ENCODE results near the gene NCOA1. TPM values are rescaled to one million over a fixed set of nuclear protein-coding genes. Genes with fewer than 3 reads are reported as not detected.

NCOA1 gene
- total RNA-seq, 1 experiment from 2014 or later, result 15.4 TPM

GRCh38 chr2:24754985-24755705 lies 264.1 kb downstream of the NCOA1 start:
- intact Hi-C loops (cut with micrococcal nuclease), result no loop called here
- peaks cover 12% of the 10 kb centered on the region for H3K36me3 Mint-ChIP-seq (ENCODE audit: insufficient read depth, unreplicated experiment)
- H3K9me3 Mint-ChIP-seq (ENCODE audit: unreplicated experiment), result no peaks in the 10 kb centered on the region
- no peak overlapping the region for H3K4me3 Mint-ChIP-seq (ENCODE audit: unreplicated experiment)
- no peaks in the 10 kb centered on the region for H3K4me1 Mint-ChIP-seq (ENCODE audit: insufficient read depth, unreplicated experiment)
- TF ChIP-seq, protein P1, sequence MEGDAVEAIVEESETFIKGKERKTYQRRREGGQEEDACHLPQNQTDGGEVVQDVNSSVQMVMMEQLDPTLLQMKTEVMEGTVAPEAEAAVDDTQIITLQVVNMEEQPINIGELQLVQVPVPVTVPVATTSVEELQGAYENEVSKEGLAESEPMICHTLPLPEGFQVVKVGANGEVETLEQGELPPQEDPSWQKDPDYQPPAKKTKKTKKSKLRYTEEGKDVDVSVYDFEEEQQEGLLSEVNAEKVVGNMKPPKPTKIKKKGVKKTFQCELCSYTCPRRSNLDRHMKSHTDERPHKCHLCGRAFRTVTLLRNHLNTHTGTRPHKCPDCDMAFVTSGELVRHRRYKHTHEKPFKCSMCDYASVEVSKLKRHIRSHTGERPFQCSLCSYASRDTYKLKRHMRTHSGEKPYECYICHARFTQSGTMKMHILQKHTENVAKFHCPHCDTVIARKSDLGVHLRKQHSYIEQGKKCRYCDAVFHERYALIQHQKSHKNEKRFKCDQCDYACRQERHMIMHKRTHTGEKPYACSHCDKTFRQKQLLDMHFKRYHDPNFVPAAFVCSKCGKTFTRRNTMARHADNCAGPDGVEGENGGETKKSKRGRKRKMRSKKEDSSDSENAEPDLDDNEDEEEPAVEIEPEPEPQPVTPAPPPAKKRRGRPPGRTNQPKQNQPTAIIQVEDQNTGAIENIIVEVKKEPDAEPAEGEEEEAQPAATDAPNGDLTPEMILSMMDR (IDR thresholded peaks at IDR 0.05; ENCODE audit: unreplicated experiment), result no peak
- ChIA-PET POLR2A (no interaction called here), CTCF (interaction anchor here (1.5 kb wide), 1 partner anchor 37 kb away, joined by 3 read pairs; no protein-coding TSS in a partner anchor)
- BruUV-seq (replicated peaks), result no TSS peak
- DNase-seq (ENCODE audit: unreplicated experiment), result no peak
- no peaks in the 10 kb centered on the region for H3K27me3 Mint-ChIP-seq (ENCODE audit: insufficient read depth, unreplicated experiment)
- no peak overlapping the region for H3K27ac Mint-ChIP-seq (ENCODE audit: low read depth, unreplicated experiment)

DNA sequence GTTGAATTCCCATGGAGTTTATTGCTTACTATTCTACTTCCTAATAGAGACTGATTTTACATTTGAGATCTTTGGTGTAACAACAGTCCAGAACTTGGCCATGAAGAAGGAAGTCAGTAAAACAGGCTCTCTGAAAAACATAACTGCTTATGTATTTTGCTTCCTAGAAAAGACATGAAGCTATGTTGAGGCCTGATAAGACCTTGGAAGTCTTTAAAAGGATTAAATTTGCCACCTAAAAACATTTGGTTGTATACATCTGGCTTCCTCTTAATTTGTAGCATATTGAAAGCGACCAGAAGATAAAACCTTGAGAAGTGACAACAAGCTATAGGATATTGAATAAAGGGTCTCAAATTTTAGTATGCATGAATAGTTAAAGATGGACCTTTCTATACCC lies 265.7 kb downstream of the NCOA1 start:
- ChIA-PET CTCF (no interaction called here), POLR2A (interaction anchor here (0.7 kb wide), 1 partner anchor 127 kb away, joined by 3 read pairs; no protein-coding TSS in a partner anchor)
- BruUV-seq (replicated peaks), result no TSS peak
- TF ChIP-seq, protein P1 (IDR thresholded peaks at IDR 0.05; ENCODE audit: unreplicated experiment), result no peak
- Mint-ChIP-seq H3K36me3 (ENCODE audit: insufficient read depth, unreplicated experiment) (peaks cover 16% of the 10 kb centered on the region), H3K27ac (ENCODE audit: low read depth, unreplicated experiment) (no peak overlapping the region), H3K27me3 (ENCODE audit: insufficient read depth, unreplicated experiment) (no peaks in the 10 kb centered on the region), H3K4me3 (ENCODE audit: unreplicated experiment) (no peak overlapping the region), H3K4me1 (ENCODE audit: insufficient read depth, unreplicated experiment) (no peaks in the 10 kb centered on the region), H3K9me3 (ENCODE audit: unreplicated experiment) (no peaks in the 10 kb centered on the region)
- DNase-seq (ENCODE audit: unreplicated experiment), result no peak
- intact Hi-C loops (cut with micrococcal nuclease), result no loop called here

DNA sequence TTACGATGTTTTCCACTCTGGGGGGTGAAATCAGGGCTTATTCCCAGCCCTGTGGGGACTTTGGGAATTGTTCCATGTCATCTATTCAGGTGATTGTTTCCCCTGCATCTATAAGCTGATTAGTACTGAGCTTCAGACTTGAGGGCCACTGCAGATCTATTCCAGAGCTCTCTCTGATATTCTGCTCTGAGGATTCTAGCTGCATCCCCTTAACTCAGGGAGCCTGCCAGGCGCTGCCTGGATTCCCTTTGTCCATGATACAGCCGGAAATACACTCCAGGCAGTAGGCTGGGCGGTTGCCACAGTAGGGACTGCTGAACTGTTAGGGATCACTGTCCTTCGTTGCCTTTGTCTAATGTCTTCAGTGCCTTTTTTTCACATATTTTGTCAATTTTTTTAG lies 270.8 kb downstream of the NCOA1 start:
- POLR2A ChIA-PET, result interaction anchor here (1.0 kb wide), 1 partner anchor 271 kb away, joined by 3 read pairs; the partner anchor contains the start of gene NCOA1

DNA sequence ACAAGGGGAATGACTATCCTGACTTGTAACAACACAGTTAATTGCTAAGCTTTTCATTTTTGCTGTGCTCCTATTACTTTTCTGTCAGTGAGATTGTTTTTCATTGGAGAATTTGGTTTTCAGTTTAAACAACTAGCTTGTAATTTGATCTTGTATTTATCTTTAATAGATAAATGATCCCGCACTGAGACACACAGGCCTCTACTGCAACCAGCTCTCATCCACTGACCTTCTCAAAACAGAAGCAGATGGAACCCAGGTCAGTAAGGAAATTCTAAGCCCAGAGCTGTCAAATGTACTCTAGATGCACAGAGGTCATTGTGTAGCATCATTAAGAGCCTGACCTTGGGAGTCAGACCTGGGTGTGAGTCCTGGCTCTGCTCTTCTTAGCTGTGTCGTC lies 271.5 kb downstream of the NCOA1 start:
- no peak overlapping the region for H3K27ac Mint-ChIP-seq (ENCODE audit: low read depth, unreplicated experiment)
- POLR2A ChIA-PET, result interaction anchor here (1.0 kb wide), 1 partner anchor 271 kb away, joined by 3 read pairs; the partner anchor contains the start of gene NCOA1
- CTCF ChIA-PET, result no interaction called here

More for the DNA sequence above, 270.8 kb downstream of the NCOA1 start:
- Mint-ChIP-seq H3K27ac (ENCODE audit: low read depth, unreplicated experiment) (no peak overlapping the region), H3K4me3 (ENCODE audit: unreplicated experiment) (no peak overlapping the region), H3K27me3 (ENCODE audit: insufficient read depth, unreplicated experiment) (no peaks in the 10 kb centered on the region), H3K9me3 (ENCODE audit: unreplicated experiment) (no peaks in the 10 kb centered on the region), H3K4me1 (ENCODE audit: insufficient read depth, unreplicated experiment) (no peaks in the 10 kb centered on the region), H3K36me3 (ENCODE audit: insufficient read depth, unreplicated experiment) (peaks cover 28% of the 10 kb centered on the region)
- intact Hi-C loops (cut with micrococcal nuclease), result no loop called here
- TF ChIP-seq, protein P1 (IDR thresholded peaks at IDR 0.05; ENCODE audit: unreplicated experiment), result no peak
- CTCF ChIA-PET, result no interaction called here
- no TSS peak for BruUV-seq (replicated peaks)
- DNase-seq (ENCODE audit: unreplicated experiment), result no peak

More for the DNA sequence above, 271.5 kb downstream of the NCOA1 start:
- H3K27me3 Mint-ChIP-seq (ENCODE audit: insufficient read depth, unreplicated experiment), result no peaks in the 10 kb centered on the region
- no TSS peak for BruUV-seq (replicated peaks)
- TF ChIP-seq, protein P1 (IDR thresholded peaks at IDR 0.05; ENCODE audit: unreplicated experiment), result no peak
- no peaks in the 10 kb centered on the region for H3K9me3 Mint-ChIP-seq (ENCODE audit: unreplicated experiment)
- DNase-seq (ENCODE audit: unreplicated experiment), result no peak
- intact Hi-C loops (cut with micrococcal nuclease), result no loop called here
- peaks cover 31% of the 10 kb centered on the region for H3K36me3 Mint-ChIP-seq (ENCODE audit: insufficient read depth, unreplicated experiment)
- H3K4me1 Mint-ChIP-seq (ENCODE audit: insufficient read depth, unreplicated experiment), result no peaks in the 10 kb centered on the region
- no peak overlapping the region for H3K4me3 Mint-ChIP-seq (ENCODE audit: unreplicated experiment)

All from MCF 10A (cell line).